ENCODE results near the gene PDAP1. TPM values are rescaled to one million over a fixed set of nuclear protein-coding genes. Genes with fewer than 3 reads are reported as not detected.

The PDAP1 gene
- polyA plus RNA-seq, 2 of the 4 experiments (the other 2 are of a cell fraction) = 81.8 to 347 TPM

- no peak overlapping the region for H3K4me2 ChIP-seq
- POLR2A ChIA-PET = interaction anchor here (1.2 kb wide), 1 partner anchor 9 kb away, joined by 3 read pairs; the partner anchor contains the start of genes CPSF4 and PTCD1
- TF ChIP-seq EP300 (IDR thresholded peaks at IDR 0.05) (no peak), REST (IDR thresholded peaks at IDR 0.05) (no peak), HOXB5 (CRISPR knock-in tag; IDR thresholded peaks at IDR 0.05) (no peak), BHLHE40 (IDR thresholded peaks at IDR 0.05; ENCODE audit: low read depth, low read length) (no peak), EHF (CRISPR knock-in tag; IDR thresholded peaks at IDR 0.05) (no peak)
- TF ChIP-seq, protein P1, sequence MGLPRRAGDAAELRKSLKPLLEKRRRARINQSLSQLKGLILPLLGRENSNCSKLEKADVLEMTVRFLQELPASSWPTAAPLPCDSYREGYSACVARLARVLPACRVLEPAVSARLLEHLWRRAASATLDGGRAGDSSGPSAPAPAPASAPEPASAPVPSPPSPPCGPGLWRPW (IDR thresholded peaks at IDR 0.05) = no peak
- FAIRE-seq (no peak), DNase-seq (ENCODE audit: low read depth in 1 of 2, low spot score in 1 of 2) (no peak), ATAC-seq (peak in 1 of 2 experiments; percentile 30; a peak in 1 of 6 replicates)
- CTCF ChIA-PET = interaction anchor here (1.1 to 1.5 kb wide), 4 partner anchors 14 to 20 kb away, joined by 3 to 6 read pairs (median 6); partner anchors contain the start of gene BUD31
- H3K4me3 ChIP-seq = no peak overlapping the region
- 78% methylated on average over 5 of the region's 8 CpGs for WGBS (ENCODE audit: missing lambda C conversion rate)
- H3K27ac ChIP-seq = no peak overlapping the region
- H3K9me3 ChIP-seq = no peaks in the 10 kb centered on the region
- no peaks in the 10 kb centered on the region for H3K4me1 ChIP-seq
Measured at GRCh38 chr7:99429756-99430155, 21.4 kb upstream of the PDAP1 start.

- 94% methylated on average over 10 of the region's 10 CpGs for WGBS (ENCODE audit: missing lambda C conversion rate)
- peak; percentile 14 to 31; a peak in 2 of 6 replicates for ATAC-seq
- Histone ChIP-seq H3K27ac (no peak overlapping the region), H3K4me2 (no peak overlapping the region), H3K9me3 (no peaks in the 10 kb centered on the region), H3K4me3 (no peak overlapping the region), H3K4me1 (no peaks in the 10 kb centered on the region)
- TF ChIP-seq, protein P2, sequence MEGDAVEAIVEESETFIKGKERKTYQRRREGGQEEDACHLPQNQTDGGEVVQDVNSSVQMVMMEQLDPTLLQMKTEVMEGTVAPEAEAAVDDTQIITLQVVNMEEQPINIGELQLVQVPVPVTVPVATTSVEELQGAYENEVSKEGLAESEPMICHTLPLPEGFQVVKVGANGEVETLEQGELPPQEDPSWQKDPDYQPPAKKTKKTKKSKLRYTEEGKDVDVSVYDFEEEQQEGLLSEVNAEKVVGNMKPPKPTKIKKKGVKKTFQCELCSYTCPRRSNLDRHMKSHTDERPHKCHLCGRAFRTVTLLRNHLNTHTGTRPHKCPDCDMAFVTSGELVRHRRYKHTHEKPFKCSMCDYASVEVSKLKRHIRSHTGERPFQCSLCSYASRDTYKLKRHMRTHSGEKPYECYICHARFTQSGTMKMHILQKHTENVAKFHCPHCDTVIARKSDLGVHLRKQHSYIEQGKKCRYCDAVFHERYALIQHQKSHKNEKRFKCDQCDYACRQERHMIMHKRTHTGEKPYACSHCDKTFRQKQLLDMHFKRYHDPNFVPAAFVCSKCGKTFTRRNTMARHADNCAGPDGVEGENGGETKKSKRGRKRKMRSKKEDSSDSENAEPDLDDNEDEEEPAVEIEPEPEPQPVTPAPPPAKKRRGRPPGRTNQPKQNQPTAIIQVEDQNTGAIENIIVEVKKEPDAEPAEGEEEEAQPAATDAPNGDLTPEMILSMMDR (IDR thresholded peaks at IDR 0.05) = no peak
- TF ChIP-seq FOSB (CRISPR knock-in tag; IDR thresholded peaks at IDR 0.05) (no peak), MAX (IDR thresholded peaks at IDR 0.05) (no peak), CBX8 (IDR thresholded peaks at IDR 0.05) (no peak), POLR2A (IDR thresholded peaks at IDR 0.05; ENCODE audit: low read length) (no peak), SREBF2 (IDR thresholded peaks at IDR 0.05) (no peak), JUNB (IDR thresholded peaks at IDR 0.05) (no peak), PBX3 (IDR thresholded peaks at IDR 0.05) (no peak), ZC3H11A (IDR thresholded peaks at IDR 0.05) (no peak), MYC (IDR thresholded peaks at IDR 0.05; ENCODE audit: borderline replicate concordance, low read length) (no peak), NPAS2 (CRISPR knock-in tag; IDR thresholded peaks at IDR 0.05; ENCODE audit: borderline replicate concordance) (no peak), ATOH8 (CRISPR knock-in tag; IDR thresholded peaks at IDR 0.05; ENCODE audit: low read depth) (no peak), EHF (CRISPR knock-in tag; IDR thresholded peaks at IDR 0.05) (no peak), SMC3 (IDR thresholded peaks at IDR 0.05) (no peak), RARB (CRISPR knock-in tag; IDR thresholded peaks at IDR 0.05) (no peak)
- TF ChIP-seq, protein P3, sequence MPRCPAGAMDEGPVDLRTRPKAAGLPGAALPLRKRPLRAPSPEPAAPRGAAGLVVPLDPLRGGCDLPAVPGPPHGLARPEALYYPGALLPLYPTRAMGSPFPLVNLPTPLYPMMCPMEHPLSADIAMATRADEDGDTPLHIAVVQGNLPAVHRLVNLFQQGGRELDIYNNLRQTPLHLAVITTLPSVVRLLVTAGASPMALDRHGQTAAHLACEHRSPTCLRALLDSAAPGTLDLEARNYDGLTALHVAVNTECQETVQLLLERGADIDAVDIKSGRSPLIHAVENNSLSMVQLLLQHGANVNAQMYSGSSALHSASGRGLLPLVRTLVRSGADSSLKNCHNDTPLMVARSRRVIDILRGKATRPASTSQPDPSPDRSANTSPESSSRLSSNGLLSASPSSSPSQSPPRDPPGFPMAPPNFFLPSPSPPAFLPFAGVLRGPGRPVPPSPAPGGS (IDR thresholded peaks at IDR 0.05) = no peak
- DNase-seq (ENCODE audit: low read depth in 1 of 2, low spot score in 1 of 2) = no peak
- ChIA-PET CTCF (interaction anchor here (1.4 kb wide), 1 partner anchor 14 kb away, joined by 6 read pairs; no protein-coding TSS in a partner anchor), POLR2A (no interaction called here)
- FAIRE-seq = no peak
Measured at GRCh38 chr7:99428972-99429566, 20.7 kb upstream of the PDAP1 start.
